A549 (cell line): ENCODE results near the gene LNPEP. TPM values are rescaled to one million over a fixed set of nuclear protein-coding genes. Genes with fewer than 3 reads are reported as not detected.
A peak's percentile ranks its signal among the peaks of the same experiment; 100 is the strongest.

Source experiments
- ATAC-seq, 2 experiments: fragments of 200-7000 bp in 1 of 2; fragments of >200 bp in 1 of 2; cut with Nextera tagmentation in 1 of 2; cut with Tn5 transposase in 1 of 2; 3 replicates each; pipeline versions ENCODE4 v1.8.0 to v1.9.1; 2018 to 2020; ENCODE audit warnings: mild to moderate bottlenecking in 1 of 2, moderate library complexity in 1 of 2
- CTCF ChIA-PET: fragments of 300-600 bp; sonication (Branson Sonifier 250); formaldehyde crosslinking; extraction: SDS; loops from one replicate; lab custom pipeline; 2021; ENCODE audit warnings: antibody characterized with exemption, inconsistent platforms; lab: Yijun Ruan, JAX
- POLR2A ChIA-PET: fragments of 350-600 bp; formaldehyde crosslinking; extraction: SDS; loops from one replicate; lab custom pipeline; 2021; ENCODE audit warnings: antibody characterized with exemption, inconsistent platforms; lab: Yijun Ruan, JAX
- DNase-seq, 2 experiments: peaks; one replicate each; pipeline versions ENCODE4 v3.0.0 to v3.0.0-alpha.2; 2011 to 2016; ENCODE audit warnings: low read depth in 1 of 2, low spot score in 1 of 2
- FAIRE-seq: peaks from 2 replicates; lab custom pipeline; 2011; peaks lifted over from hg19 to GRCh38; lab: Jason Lieb, UNC
- H3K27ac ChIP-seq, 2 experiments: fragments of >200 bp; sonication (Bioruptor Twin); formaldehyde crosslinking; 3 replicates each; pipeline ENCODE4 v1.5.1; 2016 to 2017
- H3K4me1 ChIP-seq: fragments of >200 bp; sonication (Bioruptor Twin); formaldehyde crosslinking; 3 replicates; pipeline ENCODE4 v1.6.1; 2016
- H3K4me2 ChIP-seq: fragments of >200 bp; sonication (Bioruptor Twin); formaldehyde crosslinking; 3 replicates; pipeline ENCODE4 v1.6.1; 2016
- H3K4me3 ChIP-seq: fragments of >200 bp; sonication (Bioruptor Twin); formaldehyde crosslinking; 3 replicates; pipeline ENCODE4 v1.5.1; 2016
- H3K9me3 ChIP-seq: fragments of >200 bp; sonication (Bioruptor Twin); formaldehyde crosslinking; 3 replicates; pipeline ENCODE4 v1.6.1; 2016
- CBX2 ChIP-seq: fragments of 200-600 bp; sonication (generic); IDR thresholded peaks from 2 replicates; pipeline ENCODE4 v1.6.1; 2016; ENCODE audit warnings: low read depth, mild to moderate bottlenecking, borderline replicate concordance
- CHD4 ChIP-seq: fragments of 200-600 bp; sonication (generic); IDR thresholded peaks from 2 replicates; pipeline ENCODE4 v1.6.1; 2016; ENCODE audit warnings: antibody characterized with exemption, mild to moderate bottlenecking, borderline replicate concordance
- EHMT2 ChIP-seq: fragments of 200-600 bp; sonication (generic); IDR thresholded peaks from 2 replicates; pipeline ENCODE4 v1.6.1; 2016; ENCODE audit warnings: antibody characterized with exemption, low read depth, mild to moderate bottlenecking, moderate library complexity
- ESRRA ChIP-seq: fragments of 150-350 bp; IDR thresholded peaks from 2 replicates; pipeline ENCODE4 v1.6.1; 2014; ENCODE audit warnings: mild to moderate bottlenecking, low read length, borderline replicate concordance
- FOXS1 ChIP-seq: fragments of 250-450 bp; sonication (Bioruptor Pico); IDR thresholded peaks from 2 replicates; pipeline ENCODE4 v1.5.0; 2020; ENCODE audit warnings: mild to moderate bottlenecking, moderate library complexity
- HEYL ChIP-seq: fragments of 250-450 bp; sonication (Bioruptor Pico); IDR thresholded peaks from 2 replicates; pipeline ENCODE4 v1.8.0; 2021; ENCODE audit warnings: mild to moderate bottlenecking, moderate library complexity
- HOXB5 ChIP-seq: fragments of 250-450 bp; sonication (Bioruptor Pico); IDR thresholded peaks from 2 replicates; pipeline ENCODE4 v1.5.0; 2020; ENCODE audit warnings: mild to moderate bottlenecking, moderate library complexity
- JUN ChIP-seq, 2 experiments: fragments of >200 bp; sonication (Bioruptor Twin); formaldehyde crosslinking; IDR thresholded peaks; 2 replicates in 1 of 2; 3 replicates in 1 of 2; pipeline ENCODE4 v1.6.1; 2016 to 2017
- KDM1A ChIP-seq: fragments of 200-600 bp; sonication (generic); IDR thresholded peaks from 2 replicates; pipeline ENCODE4 v1.6.1; 2016; ENCODE audit warnings: low read depth, mild to moderate bottlenecking
- MAFK ChIP-seq: fragments of 450-650 bp; IDR thresholded peaks from 2 replicates; pipeline ENCODE4 v1.6.1; 2014; ENCODE audit not compliant: partially characterized antibody
- MAZ ChIP-seq: fragments of 150-350 bp; IDR thresholded peaks from 2 replicates; pipeline ENCODE4 v1.6.1; 2014; ENCODE audit warnings: antibody characterized with exemption, low read depth, low read length, borderline replicate concordance
- MYC ChIP-seq: IDR thresholded peaks from 2 replicates; pipeline ENCODE4 v1.6.1; 2012; ENCODE audit warnings: mild to moderate bottlenecking, inconsistent platforms, low read length, improper control_type of control experiment, borderline replicate concordance
- NFE2L2 ChIP-seq: fragments of 150-350 bp; conservative IDR thresholded peaks from 2 replicates; pipeline ENCODE4 v1.6.1; 2014; ENCODE audit warnings: low read length
- NPAS2 ChIP-seq: fragments of 250-450 bp; sonication (Bioruptor Pico); IDR thresholded peaks from 2 replicates; pipeline ENCODE4 v1.8.0; 2022; ENCODE audit warnings: mild to moderate bottlenecking, moderate library complexity, borderline replicate concordance
- NR3C1 ChIP-seq: fragments of >200 bp; sonication (Bioruptor Twin); formaldehyde crosslinking; IDR thresholded peaks from 3 replicates; pipeline ENCODE4 v1.6.1; 2017
- PHF8 ChIP-seq: fragments of 200-600 bp; sonication (generic); IDR thresholded peaks from 2 replicates; pipeline ENCODE4 v1.6.1; 2016; ENCODE audit warnings: low read depth, mild to moderate bottlenecking, antibody characterized with exemption, moderate library complexity, borderline replicate concordance
- POLR2A ChIP-seq: IDR thresholded peaks from 2 replicates; pipeline ENCODE4 v1.6.1; 2012; ENCODE audit warnings: mild to moderate bottlenecking, low read length
- RFX5 ChIP-seq: fragments of 450-650 bp; IDR thresholded peaks from 2 replicates; pipeline ENCODE4 v1.7.1; 2014; ENCODE audit warnings: antibody characterized with exemption, mild to moderate bottlenecking, moderate library complexity
- TFCP2L1 ChIP-seq: fragments of 250-450 bp; sonication (Bioruptor Pico); IDR thresholded peaks from 2 replicates; pipeline ENCODE4 v1.5.0; 2021; ENCODE audit warnings: mild to moderate bottlenecking
- ZNF302 ChIP-seq: fragments of 250-450 bp; sonication (Bioruptor Pico); IDR thresholded peaks from 2 replicates; pipeline ENCODE4 v1.9.0; 2021; ENCODE audit warnings: inconsistent platforms, mild to moderate bottlenecking, moderate library complexity
- ZSCAN20 ChIP-seq: fragments of 250-450 bp; sonication (Bioruptor Pico); IDR thresholded peaks from 2 replicates; pipeline ENCODE4 v1.8.0; 2022; ENCODE audit warnings: mild to moderate bottlenecking, moderate library complexity
- WGBS: methylation state at CpG from one replicate; pipeline ENCODE4 v1.1.6; 2017; ENCODE audit errors: missing lambda C conversion rate; 5-methylcytosine and 5-hydroxymethylcytosine counted together
- polyA plus RNA-seq, 4 experiments: library from polyadenylated mRNA; depleted of rRNA in 3 of 4; stranded (reverse); fragments of >200 nt; fragmentation: RNase III in 1 of 4; extraction: RNeasy Plus Mini Kit Qiagen cat#74134 plus additional on column Dnase treatment in 1 of 4; gene quantifications; 2 replicates in 3 of 4; 3 replicates in 1 of 4; pipeline ENCODE4 v1.2.3, GENCODE V29; 2011 to 2017
- TF ChIP-seq, protein P1 (sequence below): fragments of 150-350 bp; IDR thresholded peaks from 2 replicates; pipeline ENCODE4 v1.6.1; 2014; ENCODE audit warnings: low read depth, mild to moderate bottlenecking, low read length
- TF ChIP-seq, protein P2 (sequence below): fragments of 250-450 bp; sonication (Bioruptor Pico); IDR thresholded peaks from 2 replicates; pipeline ENCODE4 v1.5.0; 2020; ENCODE audit warnings: low read depth, mild to moderate bottlenecking, moderate library complexity

Gene LNPEP
- polyA plus RNA-seq, 2 of the 4 experiments (the other 2 are of a cell fraction) = 5.9 to 19.7 TPM

DNA sequence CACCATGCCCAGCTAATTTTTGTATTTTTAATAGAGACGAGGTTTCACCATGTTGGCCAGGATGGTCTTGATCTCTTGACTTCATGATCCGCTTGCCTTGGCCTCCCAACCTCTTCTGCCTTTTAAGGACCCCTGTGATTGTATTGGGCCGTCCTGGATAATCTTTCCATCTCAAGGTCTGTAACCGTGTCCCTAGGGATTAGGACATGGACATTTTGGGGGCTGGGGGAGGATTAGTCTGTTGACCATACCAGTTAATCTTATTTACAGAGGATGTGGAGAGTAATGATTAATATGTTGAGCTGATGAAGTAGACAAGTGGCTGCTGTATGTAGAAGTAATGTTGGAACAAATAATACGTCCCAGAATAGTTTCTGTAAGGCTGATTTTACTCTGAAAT lies 23.1 kb downstream of the LNPEP start:
- no peaks in the 10 kb centered on the region for H3K9me3 ChIP-seq
- 93% methylated on average over 5 of the region's 5 CpGs for WGBS
- no peak for FAIRE-seq
- TF ChIP-seq MYC (no peak), NFE2L2 (no peak), FOXS1 (CRISPR knock-in tag) (no peak), NPAS2 (CRISPR knock-in tag) (no peak), ZNF302 (no peak), MAFK (no peak), KDM1A (no peak), ESRRA (no peak), JUN (IDR thresholded peaks at IDR 0.05) (no peak), PHF8 (no peak), CHD4 (no peak), TFCP2L1 (CRISPR knock-in tag) (no peak), POLR2A (no peak), ZSCAN20 (CRISPR knock-in tag) (no peak), NR3C1 (no peak), CBX2 (no peak), EHMT2 (no peak), HOXB5 (CRISPR knock-in tag) (no peak)
- TF ChIP-seq, protein P1, sequence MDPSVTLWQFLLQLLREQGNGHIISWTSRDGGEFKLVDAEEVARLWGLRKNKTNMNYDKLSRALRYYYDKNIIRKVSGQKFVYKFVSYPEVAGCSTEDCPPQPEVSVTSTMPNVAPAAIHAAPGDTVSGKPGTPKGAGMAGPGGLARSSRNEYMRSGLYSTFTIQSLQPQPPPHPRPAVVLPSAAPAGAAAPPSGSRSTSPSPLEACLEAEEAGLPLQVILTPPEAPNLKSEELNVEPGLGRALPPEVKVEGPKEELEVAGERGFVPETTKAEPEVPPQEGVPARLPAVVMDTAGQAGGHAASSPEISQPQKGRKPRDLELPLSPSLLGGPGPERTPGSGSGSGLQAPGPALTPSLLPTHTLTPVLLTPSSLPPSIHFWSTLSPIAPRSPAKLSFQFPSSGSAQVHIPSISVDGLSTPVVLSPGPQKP = no peak
- TF ChIP-seq, protein P2, sequence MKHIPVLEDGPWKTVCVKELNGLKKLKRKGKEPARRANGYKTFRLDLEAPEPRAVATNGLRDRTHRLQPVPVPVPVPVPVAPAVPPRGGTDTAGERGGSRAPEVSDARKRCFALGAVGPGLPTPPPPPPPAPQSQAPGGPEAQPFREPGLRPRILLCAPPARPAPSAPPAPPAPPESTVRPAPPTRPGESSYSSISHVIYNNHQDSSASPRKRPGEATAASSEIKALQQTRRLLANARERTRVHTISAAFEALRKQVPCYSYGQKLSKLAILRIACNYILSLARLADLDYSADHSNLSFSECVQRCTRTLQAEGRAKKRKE (CRISPR knock-in tag) = no peak
- H3K27ac ChIP-seq = no peak overlapping the region
- CTCF ChIA-PET = interaction anchor here (0.7 kb wide), 1 partner anchor 101 kb away, joined by 3 read pairs; no protein-coding TSS in a partner anchor
- DNase-seq = no peak
- POLR2A ChIA-PET = no interaction called here
- no peaks in the 10 kb centered on the region for H3K4me1 ChIP-seq
- no peak for ATAC-seq
- H3K4me2 ChIP-seq = no peak overlapping the region
- no peak overlapping the region for H3K4me3 ChIP-seq

DNA sequence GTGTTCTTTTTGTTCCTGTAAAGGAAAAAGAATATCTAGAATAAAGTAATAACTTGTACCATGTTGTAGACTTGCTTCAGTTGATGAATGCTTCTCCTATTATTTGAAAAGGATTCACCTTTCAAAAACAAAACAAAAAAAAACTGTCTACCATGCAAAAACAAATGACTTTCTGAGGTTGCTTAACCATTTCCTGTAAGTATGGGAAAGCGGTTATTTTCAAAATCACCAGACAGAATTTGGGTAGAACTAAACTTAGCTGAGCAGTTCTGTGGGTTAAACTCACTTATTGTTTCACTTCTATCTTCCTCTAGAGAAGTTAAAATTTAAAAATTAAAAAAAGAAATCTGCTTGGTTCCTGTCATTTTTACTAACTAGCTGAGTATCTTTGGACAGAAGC lies 25.2 kb downstream of the LNPEP start:
- no peak for DNase-seq
- Histone ChIP-seq H3K4me1 (no peaks in the 10 kb centered on the region), H3K4me3 (no peak overlapping the region), H3K27ac (no peak overlapping the region), H3K4me2 (no peak overlapping the region), H3K9me3 (no peaks in the 10 kb centered on the region)
- TF ChIP-seq EHMT2 (no peak), MAZ (no peak), MAFK (peak; percentile 75)
- no peak for FAIRE-seq
- POLR2A ChIA-PET = no interaction called here
- ATAC-seq = no peak
- CTCF ChIA-PET = no interaction called here
- WGBS = 100% methylated on average over 1 of the region's 1 CpG

DNA sequence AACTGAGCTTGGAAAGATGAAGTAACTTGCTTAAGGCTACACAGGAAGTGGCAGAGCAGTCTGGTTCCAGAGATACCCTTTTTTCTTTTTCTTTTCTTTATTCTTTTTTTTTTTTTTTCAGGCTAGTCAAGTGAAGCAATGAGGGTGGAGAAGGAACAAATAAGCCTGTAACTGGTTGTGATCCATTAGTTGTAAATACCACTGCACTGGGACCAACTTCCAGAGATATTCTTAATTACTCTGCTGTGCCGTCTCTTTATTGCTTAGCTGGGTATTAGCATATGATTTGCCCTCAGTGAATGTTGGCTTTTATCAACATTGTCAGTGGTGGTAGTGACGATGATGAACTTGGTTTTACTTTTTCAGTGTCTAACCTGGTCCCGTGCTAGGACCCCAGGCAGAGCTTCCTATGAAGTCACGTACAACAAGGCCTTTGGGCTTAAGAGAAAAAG lies 26.7 kb downstream of the LNPEP start:
- TF ChIP-seq HEYL (CRISPR knock-in tag) = no peak
- TF ChIP-seq RFX5 = no peak
- TF ChIP-seq KDM1A = no peak
- no peak for ATAC-seq
- FAIRE-seq = no peak
- no peaks in the 10 kb centered on the region for H3K9me3 ChIP-seq
- no peak overlapping the region for H3K27ac ChIP-seq
- no peak for DNase-seq
- H3K4me1 ChIP-seq = peaks cover 1% of the 10 kb centered on the region
- ChIA-PET POLR2A (no interaction called here), CTCF (interaction anchor here (0.9 to 1.3 kb wide), 3 partner anchors 12 to 93 kb away, joined by 3 read pairs; no protein-coding TSS in a partner anchor)
- WGBS = 98% methylated on average over 4 of the region's 4 CpGs
- no peak overlapping the region for H3K4me2 ChIP-seq
- H3K4me3 ChIP-seq = no peak overlapping the region
